Transverse colon (tissue), 4 donors: ENCODE results near the gene CACTIN. TPM values are rescaled to one million over a fixed set of nuclear protein-coding genes. Genes with fewer than 3 reads are reported as not detected.
A peak's percentile ranks its signal among the peaks of the same experiment; 100 is the strongest.

Experiments
- DNase-seq: peaks from one replicate; pipeline ENCODE4 v3.0.0-alpha.2; 2019
- H3K27ac ChIP-seq, 4 donors: fragments of 200-600 bp; sonication (generic); 2 replicates each; pipeline ENCODE4 v1.5.1; 2016 to 2018; ENCODE audit warnings: inconsistent platforms in 4 of 4
- H3K27me3 ChIP-seq: fragments of 200-600 bp; sonication (generic); 2 replicates; pipeline ENCODE4 v1.5.1; 2017; ENCODE audit warnings: inconsistent platforms
- H3K36me3 ChIP-seq, 4 donors: fragments of 200-600 bp; sonication (generic); 2 replicates each; pipeline ENCODE4 v1.5.1; 2017 to 2019; ENCODE audit warnings: inconsistent platforms in 4 of 4
- H3K4me1 ChIP-seq, 4 donors: fragments of 200-600 bp; sonication (generic); 2 replicates each; pipeline ENCODE4 v1.5.1; 2017 to 2020; ENCODE audit warnings: inconsistent platforms in 4 of 4
- H3K4me3 ChIP-seq, 4 donors: fragments of 200-600 bp; sonication (generic); 1 replicate in 1 of 4; 2 replicates in 3 of 4; pipeline versions ENCODE4 v1.5.1 to v1.6.1; 2017 to 2019; ENCODE audit warnings: inconsistent platforms in 4 of 4
- H3K9me3 ChIP-seq, 2 donors: fragments of 200-600 bp; sonication (generic); 2 replicates each; pipeline ENCODE4 v1.5.1; 2017 to 2019; ENCODE audit warnings: inconsistent platforms in 2 of 2
- EP300 ChIP-seq: sonication (generic); formaldehyde crosslinking; IDR thresholded peaks from one replicate; pipeline ENCODE4 v1.6.1; 2017; ENCODE audit warnings: antibody characterized with exemption, low read depth
- POLR2A ChIP-seq: fragments of 450-650 bp; IDR thresholded peaks from one replicate; pipeline ENCODE4 v1.6.1; 2016; ENCODE audit warnings: antibody characterized with exemption, mild to moderate bottlenecking, moderate library complexity
- POLR2AphosphoS5 ChIP-seq, 3 donors: sonication (generic); formaldehyde crosslinking; IDR thresholded peaks; one replicate each; pipeline ENCODE4 v1.6.1; 2016; ENCODE audit warnings: antibody characterized with exemption in 3 of 3
- WGBS, 2 donors: methylation state at CpG; one replicate each; pipeline ENCODE4 v1.1.5; 2018; ENCODE audit warnings: low coverage in 1 of 2; 5-methylcytosine and 5-hydroxymethylcytosine counted together
- in situ Hi-C, 4 donors: fragments of 200-750 bp; cut with MboI; loops; one replicate each; pipeline versions ENCODE4 v1.15.0 to v1.15.1; 2017; ENCODE audit warnings: low sequenced_read_pairs in 3 of 4, low pct_ligation_motif_present in 1 of 4, low pct_unique_long_range_greater_than_20kb in 1 of 4
- intact Hi-C: fragments of 100-400 bp; cut with DNase I; formaldehyde crosslinking; loops from one replicate; pipeline ENCODE4 v1.15.1; 2023; ENCODE audit warnings: low total_unique reads
- total RNA-seq, 4 donors: library from RNA; depleted of rRNA; stranded (reverse); fragments of >200 nt; gene quantifications; one replicate each; pipeline ENCODE4 v1.1.0, GENCODE V29; 2016
- TF ChIP-seq, protein P1 (sequence below), 5 experiments: fragments of 200-600 bp in 3 of 5; fragments of 450-650 bp in 2 of 5; sonication (generic) in 3 of 5; IDR thresholded peaks; 1 replicate in 2 of 5; 2 replicates in 3 of 5; pipeline ENCODE4 v1.5.1; 2016 to 2017; ENCODE audit warnings: antibody characterized with exemption in 5 of 5, inconsistent platforms in 3 of 5, mild to moderate bottlenecking in 2 of 5, moderate library complexity in 1 of 5

Gene CACTIN
- total RNA-seq, 4 donors from 2014 or later = 21.9 to 88.4 (median 53.0) TPM

DNA sequence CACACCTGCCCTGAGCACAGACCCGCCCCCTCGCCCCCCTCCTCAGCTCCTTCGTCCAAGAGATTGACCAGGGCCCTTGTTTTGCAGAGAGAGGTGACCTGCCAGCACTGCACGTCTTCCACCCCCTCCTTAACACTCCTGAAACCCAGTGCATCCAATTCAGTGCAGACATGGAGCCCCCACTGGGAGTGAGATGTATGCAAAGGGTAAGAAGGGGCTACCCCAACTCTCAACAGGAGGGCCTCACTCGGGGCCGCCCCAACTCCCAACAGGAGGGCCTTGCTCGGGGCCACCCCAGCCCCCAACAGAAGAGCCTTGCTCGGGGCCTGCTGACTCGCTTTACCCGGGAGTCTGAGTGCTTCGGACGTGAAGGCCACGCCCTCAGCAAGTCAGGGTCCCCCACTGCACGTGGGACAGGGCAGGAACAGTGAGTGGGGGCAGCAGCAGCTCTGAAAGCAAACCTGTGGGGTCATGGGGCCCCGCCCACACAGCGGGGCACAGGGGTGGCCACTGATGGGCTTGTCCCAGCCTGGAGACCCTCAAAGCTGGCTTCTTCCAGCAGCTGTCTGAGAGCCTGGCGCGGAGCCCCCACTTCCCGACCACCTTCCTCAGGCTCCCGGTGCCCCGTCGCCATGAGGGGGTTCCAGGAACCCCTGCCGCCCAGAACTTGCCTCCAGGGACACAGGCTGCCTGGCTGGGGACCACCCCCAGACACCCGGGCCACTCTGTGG, 5.6 kb downstream of the CACTIN start:
- 90% methylated on average over 22 of the region's 24 CpGs; no CpG with 5 or more reads in 1 of the 2 donors for WGBS, 2 donors
- in situ Hi-C loops (no loop called here), intact Hi-C loops (no loop called here)
- peaks cover 14 to 28% (median 19%) of the 10 kb centered on the region in 4 donors for H3K4me1 ChIP-seq
- TF ChIP-seq POLR2A (no peak), POLR2AphosphoS5 (IDR thresholded peaks at IDR 0.05) (no peak), EP300 (no peak)
- TF ChIP-seq, protein P1, sequence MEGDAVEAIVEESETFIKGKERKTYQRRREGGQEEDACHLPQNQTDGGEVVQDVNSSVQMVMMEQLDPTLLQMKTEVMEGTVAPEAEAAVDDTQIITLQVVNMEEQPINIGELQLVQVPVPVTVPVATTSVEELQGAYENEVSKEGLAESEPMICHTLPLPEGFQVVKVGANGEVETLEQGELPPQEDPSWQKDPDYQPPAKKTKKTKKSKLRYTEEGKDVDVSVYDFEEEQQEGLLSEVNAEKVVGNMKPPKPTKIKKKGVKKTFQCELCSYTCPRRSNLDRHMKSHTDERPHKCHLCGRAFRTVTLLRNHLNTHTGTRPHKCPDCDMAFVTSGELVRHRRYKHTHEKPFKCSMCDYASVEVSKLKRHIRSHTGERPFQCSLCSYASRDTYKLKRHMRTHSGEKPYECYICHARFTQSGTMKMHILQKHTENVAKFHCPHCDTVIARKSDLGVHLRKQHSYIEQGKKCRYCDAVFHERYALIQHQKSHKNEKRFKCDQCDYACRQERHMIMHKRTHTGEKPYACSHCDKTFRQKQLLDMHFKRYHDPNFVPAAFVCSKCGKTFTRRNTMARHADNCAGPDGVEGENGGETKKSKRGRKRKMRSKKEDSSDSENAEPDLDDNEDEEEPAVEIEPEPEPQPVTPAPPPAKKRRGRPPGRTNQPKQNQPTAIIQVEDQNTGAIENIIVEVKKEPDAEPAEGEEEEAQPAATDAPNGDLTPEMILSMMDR (IDR thresholded peaks at IDR 0.05) = no peak
- H3K36me3 ChIP-seq = no peaks in the 10 kb centered on the region
- H3K9me3 ChIP-seq = no peaks in the 10 kb centered on the region
- H3K27ac ChIP-seq = no peak overlapping the region
- no peak overlapping the region for H3K4me3 ChIP-seq
- no peaks in the 10 kb centered on the region for H3K27me3 ChIP-seq
- DNase-seq = no peak

DNA sequence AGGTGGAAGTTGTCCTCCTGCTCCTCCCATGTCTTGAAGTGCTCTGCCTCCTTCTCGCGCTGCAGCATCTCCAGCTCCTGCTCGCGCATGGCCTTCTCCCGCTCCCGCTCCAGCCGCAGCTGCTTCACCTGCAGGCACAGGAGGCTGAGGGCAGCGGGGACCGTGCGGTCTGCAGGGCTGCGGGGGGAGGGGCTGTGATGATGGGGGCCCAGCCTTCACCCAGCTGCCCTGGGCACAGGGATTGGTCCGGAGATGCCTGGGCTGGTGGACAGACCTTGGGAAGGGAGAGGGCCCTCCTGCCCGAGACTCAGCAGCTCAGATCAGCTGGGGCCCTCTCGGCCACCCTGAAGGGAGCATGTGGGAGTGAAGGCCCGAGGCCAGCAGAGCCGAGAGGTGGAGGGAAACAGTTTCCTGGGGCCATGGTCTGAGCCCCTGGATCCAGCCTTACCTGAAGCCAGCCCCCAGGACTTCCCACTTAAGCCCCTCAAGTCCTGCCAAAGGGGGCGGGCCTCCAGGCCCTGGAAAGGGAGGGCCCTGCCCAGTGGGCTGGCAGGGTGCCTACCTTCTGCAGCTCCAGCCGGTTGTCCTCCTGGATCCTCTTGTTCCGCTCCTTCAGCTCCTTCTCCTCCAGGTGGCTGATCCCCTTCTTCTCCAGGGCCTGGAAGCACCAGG, 6.3 kb downstream of the CACTIN start:
- TF ChIP-seq POLR2A = no peak
- no peak for TF ChIP-seq POLR2AphosphoS5 (IDR thresholded peaks at IDR 0.05)
- TF ChIP-seq, protein P1 (IDR thresholded peaks at IDR 0.05) = no peak
- no peak for TF ChIP-seq EP300
- Histone ChIP-seq H3K27ac (no peak overlapping the region), H3K27me3 (no peaks in the 10 kb centered on the region), H3K4me3 (no peak overlapping the region), H3K36me3 (no peaks in the 10 kb centered on the region), H3K4me1 (peaks cover 7 to 21% (median 12%) of the 10 kb centered on the region in 4 donors), H3K9me3 (no peaks in the 10 kb centered on the region)
- WGBS, 2 donors = 84% methylated on average over 19 of the region's 19 CpGs; no CpG with 5 or more reads in 1 of the 2 donors
- DNase-seq = no peak
- in situ Hi-C loops (no loop called here), intact Hi-C loops (no loop called here)

- in situ Hi-C loops = no loop called here
- peaks cover 0 to 14% (median 5%) of the 10 kb centered on the region in 4 donors for H3K4me1 ChIP-seq
- H3K27ac ChIP-seq = no peak overlapping the region
- no peaks in the 10 kb centered on the region for H3K9me3 ChIP-seq
- DNase-seq = no peak
- H3K27me3 ChIP-seq = no peaks in the 10 kb centered on the region
- intact Hi-C loops = loop anchor here (5.0 to 10.0 kb wide), 2 partner anchors 77 to 315 kb away; no protein-coding TSS in a partner anchor
- WGBS, 2 donors = 91% methylated on average over 17 of the region's 17 CpGs; no CpG with 5 or more reads in 1 of the 2 donors
- TF ChIP-seq, protein P1 (IDR thresholded peaks at IDR 0.05) = no peak
- TF ChIP-seq POLR2A (no peak), EP300 (no peak), POLR2AphosphoS5 (IDR thresholded peaks at IDR 0.05) (no peak)
- no peaks in the 10 kb centered on the region for H3K36me3 ChIP-seq
- H3K4me3 ChIP-seq = no peak overlapping the region
Observed at GRCh38 chr19:3619631-3620012, 7.0 kb downstream of the CACTIN start.

GRCh38 chr19:3618811-3619630, 7.6 kb downstream of the CACTIN start:
- Histone ChIP-seq H3K27ac (no peak overlapping the region), H3K36me3 (no peaks in the 10 kb centered on the region), H3K27me3 (no peaks in the 10 kb centered on the region), H3K9me3 (no peaks in the 10 kb centered on the region), H3K4me3 (no peak overlapping the region), H3K4me1 (peaks cover 0 to 9% (median 4%) of the 10 kb centered on the region in 4 donors)
- DNase-seq = no peak
- 80 to 88% methylated on average over 1 to 28 of the region's 31 CpGs for WGBS, 2 donors
- TF ChIP-seq, protein P1 (IDR thresholded peaks at IDR 0.05) = peak in 2 of 5 experiments; percentile 14
- TF ChIP-seq POLR2A = no peak
- intact Hi-C loops = loop anchor here (5.0 to 10.0 kb wide), 2 partner anchors 77 to 314 kb away; no protein-coding TSS in a partner anchor
- in situ Hi-C loops = no loop called here
